Caco-2 (cell line): ENCODE results near the gene DHDDS. TPM values are rescaled to one million over a fixed set of nuclear protein-coding genes. Genes with fewer than 3 reads are reported as not detected.
"Not testable (repeated sequence)": the region's sequence is repeated elsewhere in the genome, so short reads cannot be mapped to it uniquely, and the experiment has no call there.

ENCODE experiments used
- Bru-seq: library from RNA; stranded (reverse); fragments of 400-500 nt; gene quantifications from one replicate; lab custom pipeline; 2021; lab: Mats Ljungman, UMichigan
- BruChase-seq, 2 experiments: library from RNA; stranded (reverse); fragments of 400-500 nt; gene quantifications; one replicate each; lab custom pipeline; 2021; lab: Mats Ljungman, UMichigan
- BruUV-seq: library from RNA; stranded (reverse); fragments of 400-500 nt; replicated peaks from 2 replicates; lab custom pipeline; 2021; lab: Mats Ljungman, UMichigan
- CTCF ChIA-PET: fragments of 300-600 bp; sonication (Branson Sonifier 250); formaldehyde crosslinking; loops from one replicate; lab custom pipeline; 2022; ENCODE audit warnings: antibody characterized with exemption; lab: Charles Lee
- POLR2A ChIA-PET: fragments of 300-600 bp; sonication (Branson Sonifier 250); formaldehyde crosslinking; loops from one replicate; lab custom pipeline; 2022; ENCODE audit warnings: antibody characterized with exemption; lab: Charles Lee
- DNase-seq, 2 experiments: peaks; one replicate each; pipeline versions ENCODE4 v3.0.0 to v3.0.0-alpha.2; 2020 to 2022
- H3K27me3 ChIP-seq: replicated peaks from 2 replicates; pipeline ENCODE4 v1.6.0; 2011; ENCODE audit warnings: low read length; ENCODE audit not compliant: control insufficient read depth, insufficient read depth
- H3K36me3 ChIP-seq: 2 replicates; pipeline ENCODE4 v1.5.1; 2011; ENCODE audit warnings: low read length; ENCODE audit not compliant: control insufficient read depth, insufficient read depth
- H3K4me1 ChIP-seq: fragments of 250-450 bp; sonication (Bioruptor Pico); 2 replicates; pipeline ENCODE4 v1.5.1; 2020; ENCODE audit warnings: mild to moderate bottlenecking
- H3K4me3 ChIP-seq: 2 replicates; pipeline ENCODE4 v1.5.1; 2011; ENCODE audit warnings: low read depth, mild to moderate bottlenecking, control low read depth, low read length
- H3K9me3 ChIP-seq: fragments of 250-450 bp; sonication (Bioruptor Pico); 2 replicates; pipeline ENCODE4 v1.5.1; 2020; ENCODE audit warnings: mild to moderate bottlenecking, moderate library complexity
- H3K27ac Mint-ChIP-seq: one replicate; pipeline ENCODE4 v1.8.0; 2022; ENCODE audit warnings: mixed read lengths; ENCODE audit not compliant: unreplicated experiment
- H3K27me3 Mint-ChIP-seq: one replicate; pipeline ENCODE4 v1.8.0; 2022; ENCODE audit warnings: mixed read lengths; ENCODE audit not compliant: insufficient read depth, unreplicated experiment
- H3K36me3 Mint-ChIP-seq: one replicate; pipeline ENCODE4 v1.8.0; 2022; ENCODE audit warnings: mild to moderate bottlenecking, mixed read lengths; ENCODE audit not compliant: insufficient read depth, unreplicated experiment
- H3K4me1 Mint-ChIP-seq: one replicate; pipeline ENCODE4 v1.8.0; 2022; ENCODE audit warnings: low read depth, mixed read lengths; ENCODE audit not compliant: unreplicated experiment
- H3K4me3 Mint-ChIP-seq: one replicate; pipeline ENCODE4 v1.8.0; 2022; ENCODE audit warnings: mild to moderate bottlenecking, moderate library complexity, mixed read lengths; ENCODE audit not compliant: unreplicated experiment
- H3K9me3 Mint-ChIP-seq: one replicate; pipeline ENCODE4 v1.8.0; 2022; ENCODE audit warnings: mixed read lengths; ENCODE audit not compliant: unreplicated experiment
- CTCF ChIP-seq, 2 experiments: fragments of 200-600 bp in 1 of 2; IDR thresholded peaks; 1 replicate in 1 of 2; 2 replicates in 1 of 2; pipeline versions ENCODE4 v1.5.1 to v1.8.0; 2011 to 2022; ENCODE audit warnings: antibody characterized with exemption in 1 of 2, control low read depth in 1 of 2, inconsistent platforms in 1 of 2, low read depth in 1 of 2, low read length in 1 of 2, mild to moderate bottlenecking in 1 of 2, moderate library complexity in 1 of 2; ENCODE audit not compliant: insufficient read depth in 1 of 2, severe bottlenecking in 1 of 2, unreplicated experiment in 1 of 2
- intact Hi-C: fragments of 100-400 bp; cut with micrococcal nuclease; formaldehyde crosslinking; loops from one replicate; pipeline ENCODE4 v1.10.0; 2022; ENCODE audit not compliant: unreplicated experiment
- long read RNA-seq: library from polyadenylated mRNA; stranded (forward); transcript quantifications from one replicate; pipeline ENCODE4 v2.0.0, GENCODE V29; 2022
- total RNA-seq: library from RNA; stranded (reverse); gene quantifications from 2 replicates; pipeline ENCODE4 v1.2.3, GENCODE V29; 2022

The DHDDS gene
- total RNA-seq (46.9 and 55.6 TPM in 2 replicates), Bru-seq, nascent RNA (percentile 70 among the genes with signal in this experiment), BruChase-seq, experiment 1, labeled RNA remaining after a 2-hour chase (percentile 75 among the genes with signal in this experiment), BruChase-seq, experiment 2, labeled RNA remaining after a 6-hour chase (percentile 76 among the genes with signal in this experiment)
- long read RNA-seq, transcript DHDDS-202 (9 exons, 3,245 nt): minor isoform, 5 of 61 reads
- long read RNA-seq, transcript DHDDS-201 (9 exons, 1,403 nt): major isoform, 16 of 61 reads
- long read RNA-seq, partial matches to known transcripts: 10 of 61 reads
- long read RNA-seq, other reads (novel, unspliced or antisense): 24 of 61 reads

GRCh38 chr1:26431979-26432695 lies at the start of gene DHDDS:
Gene DHDDS (plus strand): TSS chr1:26432321. CDS start chr1:26432946, 625 bp downstream.
- Histone ChIP-seq H3K4me3 (peak within 1 kb of the TSS; percentile 78), H3K36me3 (no peaks in the 10 kb centered on the region), H3K27me3 (no peaks in the 10 kb centered on the region), H3K4me1 (peaks cover 6% of the 10 kb centered on the region), H3K9me3 (no peaks in the 10 kb centered on the region)
- TF ChIP-seq CTCF (IDR thresholded peaks at IDR 0.05; ENCODE audit: insufficient read depth in 1 of 2, low read depth in 1 of 2, low read length in 1 of 2, severe bottlenecking in 1 of 2, unreplicated experiment in 1 of 2): no peak
- Mint-ChIP-seq H3K27ac (peak within 1 kb of the TSS; percentile 94), H3K27me3 (no peaks in the 10 kb centered on the region), H3K4me3 (peak within 1 kb of the TSS; percentile 95), H3K36me3 (peaks cover 18% of the 10 kb centered on the region), H3K9me3 (no peaks in the 10 kb centered on the region), H3K4me1 (no peaks in the 10 kb centered on the region)
- intact Hi-C loops: loop anchor here (1.0 to 5.0 kb wide), 3 partner anchors 13 to 80 kb away; partner anchors contain the start of gene CRYBG2
- ChIA-PET CTCF (interaction anchor here (0.5 to 1.3 kb wide), 8 partner anchors 15 to 1903 kb away, joined by 3 to 15 read pairs (median 6); partner anchors contain the start of genes CEP85 and HMGN2), POLR2A (interaction anchor here (0.5 to 1.7 kb wide), 11 partner anchors 8 to 800 kb away, joined by 3 to 10 read pairs (median 4); partner anchors contain the start of genes CRYBG2, HMGN2 and PAFAH2)
- peak; percentile 97 for DNase-seq
- BruUV-seq: no TSS peak

GRCh38 chr1:26384076-26384475 lies 48.0 kb upstream of the DHDDS start:
- intact Hi-C loops: no loop called here
- no peaks in the 10 kb centered on the region for H3K27me3 Mint-ChIP-seq
- no peak overlapping the region for H3K4me3 Mint-ChIP-seq
- no peak for TF ChIP-seq CTCF (IDR thresholded peaks at IDR 0.05; ENCODE audit: insufficient read depth in 1 of 2, low read depth in 1 of 2, low read length in 1 of 2, severe bottlenecking in 1 of 2, unreplicated experiment in 1 of 2)
- no peak overlapping the region for H3K27ac Mint-ChIP-seq
- H3K4me3 ChIP-seq: no peak overlapping the region
- no peaks in the 10 kb centered on the region for H3K9me3 ChIP-seq
- H3K9me3 Mint-ChIP-seq: no peaks in the 10 kb centered on the region
- ChIA-PET CTCF (no interaction called here), POLR2A (no interaction called here)
- no peaks in the 10 kb centered on the region for H3K27me3 ChIP-seq
- no peaks in the 10 kb centered on the region for H3K4me1 Mint-ChIP-seq
- H3K36me3 ChIP-seq: no peaks in the 10 kb centered on the region
- DNase-seq: no peak
- H3K36me3 Mint-ChIP-seq: no peaks in the 10 kb centered on the region
- no peaks in the 10 kb centered on the region; the same call in 1 of the 2 replicates for H3K4me1 ChIP-seq
- BruUV-seq: no TSS peak

GRCh38 chr1:26385063-26385462 lies 47.1 kb upstream of the DHDDS start:
- H3K9me3 ChIP-seq, H3K4me3 ChIP-seq, intact Hi-C loops, POLR2A ChIA-PET, H3K4me1 ChIP-seq, H3K36me3 ChIP-seq, H3K36me3 Mint-ChIP-seq, H3K27me3 Mint-ChIP-seq, BruUV-seq, CTCF ChIA-PET, DNase-seq, H3K27ac Mint-ChIP-seq, H3K9me3 Mint-ChIP-seq, H3K4me3 Mint-ChIP-seq, H3K27me3 ChIP-seq, H3K4me1 Mint-ChIP-seq: not testable (repeated sequence)
